GM10847 (cell line): ENCODE measurements around the gene ANKRD61.

Experiments
- POLR2A ChIP-seq: IDR thresholded peaks from 2 replicates; pipeline ENCODE4 v1.6.1; 2011; ENCODE audit not compliant: insufficient read length; ENCODE audit errors: extremely low read depth

The ANKRD61 gene

GRCh38 chr7:6030988-6031387, at the start of gene ANKRD61:
Gene ANKRD61 (plus strand): TSS chr7:6031376. CDS start chr7:6031376, 0 bp downstream.
- no peak for TF ChIP-seq POLR2A

DNA sequence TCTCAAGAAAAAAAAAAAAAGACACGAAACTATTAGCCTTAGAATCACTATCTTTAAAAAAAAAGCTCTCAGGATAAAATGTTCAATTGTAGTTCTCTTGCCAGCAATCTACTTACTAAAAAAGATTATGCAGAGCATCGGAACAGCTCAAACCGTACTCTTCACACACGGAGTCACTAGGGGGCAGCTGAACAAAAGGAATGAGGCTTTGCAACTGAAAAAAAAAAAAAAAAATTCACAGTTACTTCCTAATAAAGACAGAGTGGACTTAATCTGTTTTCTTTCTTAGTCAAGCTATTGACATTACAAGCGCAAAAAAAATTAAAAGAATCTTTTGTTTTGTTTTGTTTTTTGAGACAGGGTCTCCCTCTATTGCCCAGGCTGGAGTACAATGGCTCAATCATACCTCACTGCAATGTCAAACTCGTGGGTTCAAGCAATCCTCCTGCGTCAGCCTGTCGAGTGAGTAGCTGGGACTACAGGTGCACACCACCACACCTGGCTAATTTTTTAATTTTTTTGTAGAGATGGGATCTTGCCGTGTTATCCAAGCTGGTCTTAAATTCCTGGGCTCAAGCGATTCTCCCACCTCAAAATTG, 33.9 kb upstream of the ANKRD61 start:
- TF ChIP-seq POLR2A: no peak

DNA sequence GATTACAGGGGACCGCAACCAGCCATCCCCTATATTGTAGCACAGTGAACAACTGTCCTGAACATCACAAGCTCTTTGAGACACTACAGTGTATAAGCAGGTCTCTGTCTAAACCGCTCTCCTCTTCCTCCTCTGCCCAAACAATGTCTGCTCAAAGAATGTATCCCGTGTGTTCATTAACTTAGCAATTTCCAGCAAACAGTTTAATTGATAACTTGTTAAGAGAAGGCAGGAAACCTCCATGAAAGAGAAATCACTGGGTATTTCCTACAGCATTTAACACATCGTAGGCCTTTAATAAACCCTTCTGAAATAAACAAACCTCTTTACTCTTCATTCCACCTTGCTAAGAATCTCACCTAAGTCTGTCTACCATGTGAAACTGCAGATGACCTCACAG, 23.8 kb upstream of the ANKRD61 start:
- no peak for TF ChIP-seq POLR2A

- TF ChIP-seq POLR2A: peak; percentile 73
Measured at GRCh38 chr7:6008668-6009611, 22.2 kb upstream of the ANKRD61 start, which contains the start of the genes AIMP2 and PMS2. Gene AIMP2 (plus strand): TSS chr7:6009272. CDS start chr7:6009364, 92 bp downstream. Gene PMS2 (minus strand): TSS chr7:6009049. CDS start chr7:6009019, 30 bp downstream.

GRCh38 chr7:6011541-6011940, 19.6 kb upstream of the ANKRD61 start:
- no peak for TF ChIP-seq POLR2A

GRCh38 chr7:6012355-6013104, 18.6 kb upstream of the ANKRD61 start:
- TF ChIP-seq POLR2A: no peak

GRCh38 chr7:6015917-6016652, 15.1 kb upstream of the ANKRD61 start:
- no peak for TF ChIP-seq POLR2A

DNA sequence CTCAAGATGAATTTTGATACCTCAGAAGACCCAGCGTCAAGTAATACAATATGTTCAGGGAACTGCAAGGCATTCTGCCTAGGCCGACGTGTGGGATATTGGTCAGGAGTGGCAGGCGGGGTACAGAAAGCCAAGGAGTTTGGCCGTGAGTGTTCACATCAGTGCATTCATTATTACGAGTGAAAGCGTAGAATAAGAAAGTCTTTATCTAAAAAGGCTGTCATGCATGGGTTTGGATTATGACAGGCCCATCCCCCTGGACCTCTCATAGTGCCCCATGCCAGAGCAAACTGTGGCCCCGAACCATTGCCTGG, 14.6 kb upstream of the ANKRD61 start:
- no peak for TF ChIP-seq POLR2A

- no peak for TF ChIP-seq POLR2A
Measured at GRCh38 chr7:6020371-6021286, 10.5 kb upstream of the ANKRD61 start.

DNA sequence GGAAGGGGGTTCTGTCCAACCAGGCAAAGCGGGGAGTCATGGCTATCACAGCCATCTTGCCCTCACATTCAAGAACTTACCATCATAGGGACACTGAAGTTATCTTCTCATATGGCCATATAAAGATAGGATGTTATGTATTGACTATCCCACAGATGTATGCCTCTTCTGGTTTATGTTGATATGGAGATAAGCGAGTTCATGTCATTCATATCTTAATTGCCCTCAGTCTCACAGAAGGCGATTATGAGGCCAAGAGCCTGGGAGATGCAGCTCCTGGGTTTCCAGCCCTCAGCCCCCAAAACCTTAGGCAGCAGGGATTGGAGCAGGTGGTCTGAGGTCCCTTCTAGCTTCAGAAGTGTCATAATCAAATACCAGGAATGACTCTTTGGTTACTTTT, 8.5 kb upstream of the ANKRD61 start:
- TF ChIP-seq POLR2A: no peak

DNA sequence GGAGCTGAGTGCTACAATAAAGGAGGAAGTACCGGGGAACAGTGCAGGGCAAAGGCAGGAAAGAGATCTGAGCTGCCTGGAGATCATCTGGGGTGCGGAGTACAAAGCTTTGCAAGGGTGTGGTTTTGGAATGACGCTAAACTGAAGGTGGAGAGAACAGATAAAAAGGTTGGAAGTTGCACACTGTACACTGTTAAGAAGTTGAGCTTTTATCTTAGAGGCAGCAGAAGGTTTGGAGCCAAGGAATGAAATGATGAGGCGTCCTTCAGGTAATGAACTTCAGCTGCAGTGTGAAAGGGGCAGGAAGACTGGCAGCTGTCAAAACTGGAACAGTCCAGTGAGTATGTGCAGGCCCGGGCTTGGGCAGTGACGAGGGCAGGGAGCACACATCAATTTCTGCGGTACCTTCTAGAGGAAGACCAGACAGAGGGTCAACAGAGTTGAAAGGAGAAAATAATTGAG, 7.2 kb upstream of the ANKRD61 start:
- no peak for TF ChIP-seq POLR2A

DNA sequence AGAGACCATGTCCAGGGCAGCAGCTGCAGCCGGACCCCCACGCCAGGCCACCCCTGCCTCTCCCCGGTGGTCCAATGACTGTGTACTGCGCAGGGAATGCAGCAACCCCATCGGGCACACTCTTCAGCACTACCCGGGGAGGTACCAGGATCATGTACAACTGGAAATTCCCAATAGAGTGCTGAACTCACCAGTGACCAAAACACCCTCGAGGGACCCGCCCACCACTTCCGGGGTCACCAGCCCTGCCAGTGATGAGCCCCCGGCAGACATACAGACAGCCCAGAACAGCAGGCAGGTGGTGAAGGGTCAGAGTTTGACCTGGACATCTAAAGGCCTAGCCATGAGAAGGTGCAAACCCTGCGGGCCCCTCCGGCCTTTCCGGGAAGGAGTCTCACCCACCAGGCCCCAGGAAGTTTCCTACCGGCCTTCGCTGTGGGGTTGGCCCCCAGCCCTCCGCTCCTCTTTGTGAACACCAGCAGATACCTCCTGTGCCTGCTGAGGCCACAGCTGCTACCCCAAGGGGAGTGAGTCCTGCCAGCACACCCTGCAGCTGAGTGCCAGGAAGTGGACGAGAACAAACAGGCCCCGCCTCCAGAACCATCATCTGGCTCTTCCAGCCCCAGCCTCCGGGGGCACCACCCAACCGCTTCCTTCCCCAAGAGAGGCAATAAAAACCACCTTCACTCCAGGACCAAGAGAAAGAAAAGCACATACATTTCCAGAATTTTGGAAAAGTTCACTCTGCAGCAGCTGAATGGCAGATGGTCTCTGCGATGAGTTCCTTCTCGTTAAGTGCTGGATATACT, 5.0 kb upstream of the ANKRD61 start:
- no peak for TF ChIP-seq POLR2A

DNA sequence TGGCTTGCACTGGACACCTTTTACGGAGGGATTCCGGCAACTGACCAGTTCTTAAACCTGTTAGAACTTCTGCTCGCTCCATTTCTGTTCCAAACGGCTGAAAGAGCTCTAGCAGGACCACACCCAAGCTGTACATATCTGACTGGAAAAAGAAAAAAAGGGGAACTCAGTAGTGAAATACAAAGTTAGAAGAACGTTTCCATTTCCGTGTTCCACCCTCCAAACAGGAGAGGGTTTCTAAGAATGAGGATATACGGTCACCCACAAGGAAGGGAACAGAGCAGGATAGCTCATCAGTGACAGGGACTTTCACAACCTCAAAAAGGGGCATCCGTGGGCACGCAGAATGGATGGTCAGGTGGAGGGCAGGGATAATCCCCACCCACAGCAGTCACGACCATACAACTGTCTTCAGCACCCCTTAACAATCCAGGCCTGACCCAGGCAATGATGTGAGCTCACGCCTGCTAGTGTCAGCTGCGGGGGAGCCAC, 4.3 kb upstream of the ANKRD61 start:
- TF ChIP-seq POLR2A: no peak

DNA sequence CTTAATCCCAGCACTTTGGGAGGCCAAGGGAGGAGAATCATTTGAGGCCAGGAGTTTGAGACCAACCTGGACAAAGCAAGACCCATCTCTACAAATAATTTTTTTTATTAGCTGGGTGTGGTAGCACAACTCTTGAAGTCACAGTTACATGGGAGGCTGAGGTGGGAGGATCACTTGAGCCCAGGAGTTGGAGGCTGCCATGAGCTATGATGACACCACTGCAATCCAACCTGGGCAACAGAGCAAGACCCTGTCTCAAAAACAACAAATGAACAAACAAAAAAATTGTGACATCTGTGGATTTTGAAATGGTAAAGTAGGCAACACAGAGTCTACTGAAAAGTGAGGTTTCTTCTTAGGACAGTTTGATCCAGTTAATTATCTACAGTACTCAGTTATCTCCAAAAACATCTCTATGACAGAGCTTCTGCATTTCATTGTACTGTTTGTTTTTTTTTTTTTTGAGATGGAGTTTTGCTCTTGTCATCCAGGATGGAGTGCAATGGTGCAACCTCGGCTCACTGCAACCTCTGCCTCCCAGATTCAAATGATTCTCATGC, 3.3 kb upstream of the ANKRD61 start:
- TF ChIP-seq POLR2A: no peak
